ENCODE results near the gene TNS4.

- no peak for TF ChIP-seq EZH2 (IDR thresholded peaks at IDR 0.05; ENCODE audit: borderline replicate concordance, insufficient read depth, low read depth, low read length, poor library complexity, severe bottlenecking)
- TF ChIP-seq CTCF (IDR thresholded peaks at IDR 0.05) = no peak
Measured at GRCh38 chr17:40461732-40462342, 39.6 kb downstream of the TNS4 start.

All from B cell (primary cell).